ENCODE results near the gene ATOH1.

DNA sequence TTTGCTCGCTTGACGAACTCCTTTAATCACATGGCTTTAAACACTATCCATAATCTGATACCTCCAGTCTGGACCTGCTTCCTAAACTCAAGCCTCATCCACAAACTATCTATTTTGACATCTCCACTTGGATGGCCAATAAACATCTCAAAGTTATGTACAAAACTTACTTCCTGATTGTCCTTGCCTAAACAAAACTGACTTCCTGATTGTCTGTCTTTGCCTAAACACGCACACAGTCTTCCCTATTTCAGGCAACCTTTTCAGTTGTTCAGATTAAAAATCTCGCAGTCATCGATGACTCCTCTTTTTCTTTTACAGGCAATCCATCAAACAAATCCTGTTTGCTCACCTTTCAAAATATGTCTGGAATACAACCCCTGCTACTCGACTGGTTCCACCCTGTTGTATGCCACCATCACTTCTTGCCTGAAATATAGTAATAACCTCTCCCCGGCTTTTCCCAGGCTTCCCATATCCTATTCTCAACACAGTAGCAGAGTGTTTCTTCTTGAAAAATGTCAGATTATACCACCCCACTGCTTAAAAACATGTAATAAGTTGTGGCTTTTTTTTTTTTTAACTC lies 39.0 kb downstream of the ATOH1 start:
- TF ChIP-seq, protein P1, sequence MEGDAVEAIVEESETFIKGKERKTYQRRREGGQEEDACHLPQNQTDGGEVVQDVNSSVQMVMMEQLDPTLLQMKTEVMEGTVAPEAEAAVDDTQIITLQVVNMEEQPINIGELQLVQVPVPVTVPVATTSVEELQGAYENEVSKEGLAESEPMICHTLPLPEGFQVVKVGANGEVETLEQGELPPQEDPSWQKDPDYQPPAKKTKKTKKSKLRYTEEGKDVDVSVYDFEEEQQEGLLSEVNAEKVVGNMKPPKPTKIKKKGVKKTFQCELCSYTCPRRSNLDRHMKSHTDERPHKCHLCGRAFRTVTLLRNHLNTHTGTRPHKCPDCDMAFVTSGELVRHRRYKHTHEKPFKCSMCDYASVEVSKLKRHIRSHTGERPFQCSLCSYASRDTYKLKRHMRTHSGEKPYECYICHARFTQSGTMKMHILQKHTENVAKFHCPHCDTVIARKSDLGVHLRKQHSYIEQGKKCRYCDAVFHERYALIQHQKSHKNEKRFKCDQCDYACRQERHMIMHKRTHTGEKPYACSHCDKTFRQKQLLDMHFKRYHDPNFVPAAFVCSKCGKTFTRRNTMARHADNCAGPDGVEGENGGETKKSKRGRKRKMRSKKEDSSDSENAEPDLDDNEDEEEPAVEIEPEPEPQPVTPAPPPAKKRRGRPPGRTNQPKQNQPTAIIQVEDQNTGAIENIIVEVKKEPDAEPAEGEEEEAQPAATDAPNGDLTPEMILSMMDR (IDR thresholded peaks at IDR 0.05) = no peak
- no peak for TF ChIP-seq POLR2A (IDR thresholded peaks at IDR 0.05)
- TF ChIP-seq EP300 (IDR thresholded peaks at IDR 0.05) = no peak
